ENCODE data around the gene SAPCD1.

SAPCD1 gene

GRCh38 chr6:31718265-31718664, 44.2 kb upstream of the SAPCD1 start:
- Histone ChIP-seq H3K27me3 (replicated peaks; ENCODE audit: control insufficient read depth, insufficient read depth, low read length) (no peaks in the 10 kb centered on the region; the same call in 1 of the 2 replicates), H3K4me3 (replicated peaks; ENCODE audit: low read depth, low read length) (no peak overlapping the region), H3K36me3 (ENCODE audit: control insufficient read depth, insufficient read depth, low read length) (no peaks in the 10 kb centered on the region)
- TF ChIP-seq, protein P1, sequence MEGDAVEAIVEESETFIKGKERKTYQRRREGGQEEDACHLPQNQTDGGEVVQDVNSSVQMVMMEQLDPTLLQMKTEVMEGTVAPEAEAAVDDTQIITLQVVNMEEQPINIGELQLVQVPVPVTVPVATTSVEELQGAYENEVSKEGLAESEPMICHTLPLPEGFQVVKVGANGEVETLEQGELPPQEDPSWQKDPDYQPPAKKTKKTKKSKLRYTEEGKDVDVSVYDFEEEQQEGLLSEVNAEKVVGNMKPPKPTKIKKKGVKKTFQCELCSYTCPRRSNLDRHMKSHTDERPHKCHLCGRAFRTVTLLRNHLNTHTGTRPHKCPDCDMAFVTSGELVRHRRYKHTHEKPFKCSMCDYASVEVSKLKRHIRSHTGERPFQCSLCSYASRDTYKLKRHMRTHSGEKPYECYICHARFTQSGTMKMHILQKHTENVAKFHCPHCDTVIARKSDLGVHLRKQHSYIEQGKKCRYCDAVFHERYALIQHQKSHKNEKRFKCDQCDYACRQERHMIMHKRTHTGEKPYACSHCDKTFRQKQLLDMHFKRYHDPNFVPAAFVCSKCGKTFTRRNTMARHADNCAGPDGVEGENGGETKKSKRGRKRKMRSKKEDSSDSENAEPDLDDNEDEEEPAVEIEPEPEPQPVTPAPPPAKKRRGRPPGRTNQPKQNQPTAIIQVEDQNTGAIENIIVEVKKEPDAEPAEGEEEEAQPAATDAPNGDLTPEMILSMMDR (IDR thresholded peaks at IDR 0.05; ENCODE audit: insufficient read depth, low read length, poor library complexity, severe bottlenecking): no peak
- no peak for DNase-seq (ENCODE audit: extremely low read depth, insufficient read length)

GRCh38 chr6:31719001-31719400, 43.5 kb upstream of the SAPCD1 start:
- no peaks in the 10 kb centered on the region for H3K36me3 ChIP-seq (ENCODE audit: control insufficient read depth, insufficient read depth, low read length)
- no peak overlapping the region for H3K4me3 ChIP-seq (replicated peaks; ENCODE audit: low read depth, low read length)
- no peak for DNase-seq (ENCODE audit: extremely low read depth, insufficient read length)
- TF ChIP-seq, protein P1 (IDR thresholded peaks at IDR 0.05; ENCODE audit: insufficient read depth, low read length, poor library complexity, severe bottlenecking): no peak
- no peaks in the 10 kb centered on the region; the same call in 1 of the 2 replicates for H3K27me3 ChIP-seq (replicated peaks; ENCODE audit: control insufficient read depth, insufficient read depth, low read length)

- Histone ChIP-seq H3K27me3 (replicated peaks; ENCODE audit: control insufficient read depth, insufficient read depth, low read length) (no peaks in the 10 kb centered on the region; the same call in 1 of the 2 replicates), H3K36me3 (ENCODE audit: control insufficient read depth, insufficient read depth, low read length) (no peaks in the 10 kb centered on the region), H3K4me3 (replicated peaks; ENCODE audit: low read depth, low read length) (no peak overlapping the region)
- TF ChIP-seq, protein P1 (IDR thresholded peaks at IDR 0.05; ENCODE audit: insufficient read depth, low read length, poor library complexity, severe bottlenecking): no peak
- no peak for DNase-seq (ENCODE audit: extremely low read depth, insufficient read length)
Measured at GRCh38 chr6:31720196-31720770, 42.2 kb upstream of the SAPCD1 start.

- H3K4me3 ChIP-seq (replicated peaks; ENCODE audit: low read depth, low read length): no peak within 1 kb of the TSS
- no peaks in the 10 kb centered on the region; the same call in 1 of the 2 replicates for H3K27me3 ChIP-seq (replicated peaks; ENCODE audit: control insufficient read depth, insufficient read depth, low read length)
- H3K36me3 ChIP-seq (ENCODE audit: control insufficient read depth, insufficient read depth, low read length): no peaks in the 10 kb centered on the region
- TF ChIP-seq, protein P1 (IDR thresholded peaks at IDR 0.05; ENCODE audit: insufficient read depth, low read length, poor library complexity, severe bottlenecking): no peak
- no peak for DNase-seq (ENCODE audit: extremely low read depth, insufficient read length)
Measured at GRCh38 chr6:31721351-31722020, 41.0 kb upstream of the SAPCD1 start, which contains the start of gene LY6G6C. TSS of gene LY6G6C (minus strand) at chr6:31721746. CDS start at chr6:31721679, 67 bp downstream.

GRCh38 chr6:31722173-31722572, 40.3 kb upstream of the SAPCD1 start:
- H3K4me3 ChIP-seq (replicated peaks; ENCODE audit: low read depth, low read length): no peak overlapping the region
- H3K36me3 ChIP-seq (ENCODE audit: control insufficient read depth, insufficient read depth, low read length): no peaks in the 10 kb centered on the region
- TF ChIP-seq, protein P1 (IDR thresholded peaks at IDR 0.05; ENCODE audit: insufficient read depth, low read length, poor library complexity, severe bottlenecking): no peak
- DNase-seq (ENCODE audit: extremely low read depth, insufficient read length): no peak
- H3K27me3 ChIP-seq (replicated peaks; ENCODE audit: control insufficient read depth, insufficient read depth, low read length): no peaks in the 10 kb centered on the region; the same call in 1 of the 2 replicates

All from GM06990 (cell line).